ENCODE results near the gene PRKAG1.

The PRKAG1 gene

DNA sequence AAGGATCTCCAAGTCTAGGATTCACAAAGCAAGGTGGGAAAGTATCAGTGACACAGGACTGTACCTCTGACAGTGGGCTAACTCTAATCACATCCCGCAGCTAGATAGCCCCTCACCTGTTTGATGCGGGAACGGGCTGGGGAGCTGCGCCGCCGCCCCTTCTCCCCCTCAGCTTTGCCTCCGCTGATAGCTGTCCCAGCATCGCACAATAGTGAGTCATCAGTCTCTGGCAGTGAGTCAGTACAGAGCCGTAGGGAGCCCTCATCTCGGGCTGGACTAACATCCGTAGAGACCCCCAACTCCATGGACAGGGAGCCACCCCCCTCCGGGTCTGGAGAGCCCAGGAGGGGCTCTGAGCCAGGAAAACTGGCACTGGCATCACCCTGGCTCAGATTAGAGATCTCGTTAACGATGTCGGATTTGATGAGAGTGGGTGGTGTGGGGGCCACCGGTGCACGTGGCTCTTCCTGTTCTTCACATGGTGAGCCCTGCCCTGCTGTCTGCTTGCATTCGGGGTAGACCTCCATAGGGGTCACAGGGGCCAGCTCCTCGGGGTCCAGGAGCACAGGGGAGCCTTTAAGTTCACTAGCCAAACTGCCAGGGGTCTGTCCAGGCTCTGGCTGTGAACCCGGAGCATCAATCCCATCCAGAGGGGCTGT is 31.1 kb upstream of the PRKAG1 start:
- DNase-seq (ENCODE audit: low read depth in 3 of 3), result no peak

- DNase-seq (ENCODE audit: low read depth in 3 of 3), result no peak
These were observed 30.4 kb upstream of the PRKAG1 start for GRCh38 chr12:49048953-49049352.

DNA sequence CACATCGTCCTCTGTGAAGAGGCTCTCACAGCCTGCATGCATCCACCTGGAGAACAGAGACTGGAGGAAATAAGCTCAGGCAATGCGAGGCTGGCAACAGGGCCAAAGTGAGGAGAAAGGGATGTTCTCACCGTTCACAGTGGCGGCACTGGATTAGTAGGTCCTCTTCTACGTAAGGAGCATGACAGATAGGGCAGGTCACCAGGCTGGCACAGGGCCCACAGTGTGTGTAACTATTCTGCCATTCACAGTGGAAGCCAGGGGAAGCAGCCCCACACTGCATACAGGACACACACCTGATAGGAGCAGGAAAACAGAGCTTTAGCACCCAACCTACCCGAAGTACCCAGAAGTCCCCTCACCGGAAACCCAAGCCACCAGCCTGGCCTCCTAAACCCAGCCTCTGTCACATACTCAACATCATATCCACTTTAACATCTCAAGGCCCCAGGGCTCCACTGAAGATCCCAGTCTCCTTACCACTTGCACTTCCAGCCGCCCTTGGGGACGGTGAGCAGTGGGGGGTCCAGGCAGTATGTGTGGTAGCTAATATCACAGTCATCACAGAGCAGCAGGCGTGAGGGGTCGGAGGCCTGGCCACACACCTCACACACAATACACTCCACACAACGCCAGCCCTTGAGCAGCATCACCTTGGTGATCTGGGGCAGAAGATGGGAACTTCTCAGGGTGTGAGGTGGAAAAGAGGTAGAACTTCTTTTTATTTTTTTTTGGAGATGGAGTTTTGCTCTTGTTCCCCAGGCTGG is 27.7 kb upstream of the PRKAG1 start:
- DNase-seq (ENCODE audit: low read depth in 3 of 3), result no peak

DNA sequence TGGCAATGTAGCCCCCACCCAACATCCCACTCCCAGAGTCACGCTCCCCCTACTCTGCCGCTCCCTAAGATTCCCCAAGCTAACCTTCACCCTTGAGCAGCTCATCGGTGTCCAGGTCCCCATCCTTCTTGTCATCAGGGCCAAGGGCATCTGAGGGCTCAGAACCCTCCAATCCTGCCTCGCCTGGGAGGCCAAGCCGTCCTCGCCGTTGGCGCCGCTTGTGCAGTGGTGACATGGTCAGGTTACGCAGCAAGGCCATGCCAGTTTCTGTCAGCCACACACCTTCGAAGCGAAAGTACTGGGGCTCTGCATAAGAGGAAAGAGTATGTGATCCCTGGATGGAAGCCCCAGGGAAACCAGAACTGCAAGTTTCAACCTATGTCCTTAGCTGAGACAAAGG is 26.1 kb upstream of the PRKAG1 start:
- DNase-seq (ENCODE audit: low read depth in 3 of 3), result no peak

- peak; percentile 53 to 65 (median 63) for DNase-seq (ENCODE audit: low read depth in 3 of 3)
These were observed 25.3 kb upstream of the PRKAG1 start for GRCh38 chr12:49043856-49044258.

DNA sequence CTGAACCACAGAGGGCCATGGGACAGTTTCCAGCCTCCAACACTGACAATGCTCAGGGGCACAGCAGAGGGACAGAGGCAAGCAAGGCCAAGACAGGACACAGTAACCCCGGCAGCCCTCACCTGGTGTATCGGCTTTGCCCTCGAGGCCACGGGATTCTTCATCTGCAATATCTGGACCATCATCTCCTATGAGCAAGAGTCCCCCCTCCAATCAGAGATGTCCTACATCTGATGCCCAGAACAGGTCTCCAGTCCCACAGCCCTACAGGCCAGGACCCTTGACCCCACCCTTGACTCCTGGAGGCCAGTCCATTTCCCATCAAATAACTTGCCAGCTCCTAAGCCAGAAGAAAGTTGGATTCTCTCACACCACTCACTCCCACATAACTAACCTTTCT is 24.7 kb upstream of the PRKAG1 start:
- no peak for DNase-seq (ENCODE audit: low read depth in 3 of 3)

- DNase-seq (ENCODE audit: low read depth in 3 of 3), result no peak
These were observed 23.4 kb upstream of the PRKAG1 start for GRCh38 chr12:49041881-49042484.

DNA sequence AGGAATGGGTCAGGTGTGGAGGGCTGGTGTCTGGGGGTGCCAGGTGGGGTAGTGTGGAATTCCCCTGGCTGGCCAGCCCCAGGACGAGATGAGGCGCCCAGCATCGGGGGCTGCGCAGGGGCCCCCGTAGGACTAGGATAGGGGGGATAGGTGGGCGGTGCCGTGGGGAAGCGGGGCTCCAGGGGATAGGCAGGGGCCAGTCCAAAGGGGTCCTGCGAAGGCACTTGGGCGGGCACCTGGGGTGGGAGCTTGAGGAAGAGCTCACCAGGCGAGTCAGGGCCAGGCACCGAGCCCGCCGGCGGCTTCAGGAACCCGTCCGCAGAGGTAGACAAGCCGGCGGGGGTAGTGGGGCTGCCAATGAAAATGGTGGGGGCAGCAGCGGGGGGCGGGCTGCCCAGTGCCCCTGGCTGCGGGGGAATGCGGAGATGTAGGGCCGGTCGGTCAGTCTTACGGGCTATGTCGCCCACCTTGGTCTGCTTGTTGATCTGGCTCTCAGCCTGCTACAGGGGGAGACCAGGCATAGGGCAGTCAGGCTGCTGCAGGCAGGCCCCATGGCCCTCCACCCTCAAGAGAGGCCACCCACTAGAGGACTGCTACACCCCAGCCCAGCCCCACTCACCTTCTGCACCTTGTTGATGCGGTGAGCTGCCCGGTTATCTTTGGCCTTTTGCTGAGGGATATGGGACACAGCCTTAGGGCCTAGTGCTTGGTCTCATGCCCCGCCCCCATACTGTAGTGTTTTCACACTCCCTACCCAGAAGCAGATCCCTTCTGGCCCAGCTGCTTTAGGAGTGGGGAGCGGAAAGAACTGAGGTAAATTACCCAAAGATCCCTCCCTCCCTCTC is 22.7 kb upstream of the PRKAG1 start:
- no peak for DNase-seq (ENCODE audit: low read depth in 3 of 3)

- no peak for DNase-seq (ENCODE audit: low read depth in 3 of 3)
These were observed 21.8 kb upstream of the PRKAG1 start for GRCh38 chr12:49040364-49040855.

- no peak for DNase-seq (ENCODE audit: low read depth in 3 of 3)
These were observed 21.1 kb upstream of the PRKAG1 start for GRCh38 chr12:49039421-49040363.

GRCh38 chr12:49038291-49038955 is 19.8 kb upstream of the PRKAG1 start:
- no peak for DNase-seq (ENCODE audit: low read depth in 3 of 3)

DNA sequence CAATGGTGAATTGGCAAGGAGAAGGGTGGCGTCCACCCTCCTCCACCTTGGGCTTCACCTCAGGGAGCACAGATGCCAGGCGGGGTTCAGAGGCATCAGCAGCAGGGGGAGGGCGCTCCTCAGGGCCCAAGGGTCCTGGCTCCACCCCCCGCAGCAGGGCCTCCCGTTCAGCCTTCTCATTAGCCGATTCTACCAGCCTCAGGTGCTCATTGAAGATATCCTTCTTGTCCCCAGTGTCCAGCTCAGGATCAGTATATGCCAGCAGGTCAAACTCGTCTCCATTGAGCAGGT is 19.3 kb upstream of the PRKAG1 start:
- DNase-seq (ENCODE audit: low read depth in 3 of 3), result no peak

- DNase-seq (ENCODE audit: low read depth in 3 of 3), result no peak
These were observed 18.8 kb upstream of the PRKAG1 start for GRCh38 chr12:49037111-49037946.

DNA sequence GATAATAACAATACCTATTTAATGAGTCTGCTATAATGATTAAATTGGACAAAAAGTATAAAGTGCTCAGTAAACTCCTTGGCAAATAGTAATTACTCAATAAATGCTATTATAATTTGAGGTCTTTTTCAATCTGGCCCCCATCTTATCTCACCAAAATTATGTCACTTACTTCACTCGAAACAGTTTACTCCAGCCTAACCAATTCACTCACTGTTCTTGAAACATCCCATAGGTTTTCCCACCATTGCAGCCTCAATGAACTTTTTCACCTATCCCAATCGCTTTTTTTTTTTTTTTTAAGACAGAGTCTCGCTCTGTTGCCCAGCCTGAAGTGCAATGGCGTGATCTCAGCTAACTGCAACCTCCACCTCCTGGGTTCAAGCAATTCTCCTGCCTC is 17.5 kb upstream of the PRKAG1 start:
- no peak for DNase-seq (ENCODE audit: low read depth in 3 of 3)

- DNase-seq (ENCODE audit: low read depth in 3 of 3), result no peak
These were observed 15.7 kb upstream of the PRKAG1 start for GRCh38 chr12:49034286-49034622.

GRCh38 chr12:49033611-49034285 is 15.2 kb upstream of the PRKAG1 start:
- DNase-seq (ENCODE audit: low read depth in 3 of 3), result no peak

GRCh38 chr12:49032679-49033447 is 14.3 kb upstream of the PRKAG1 start:
- no peak for DNase-seq (ENCODE audit: low read depth in 3 of 3)

GRCh38 chr12:49032276-49032675 is 13.7 kb upstream of the PRKAG1 start:
- no peak for DNase-seq (ENCODE audit: low read depth in 3 of 3)
